ENCODE measurements around the gene SPAM1. TPM values are rescaled to one million over a fixed set of nuclear protein-coding genes. Genes with fewer than 3 reads are reported as not detected.

SPAM1 gene
- total RNA-seq (2014; rRNA removed; shearing (Covaris generic)): not detected in 2 replicates
- polyA plus RNA-seq (2016; fragmentation: Nextera tagmentation; extraction: Ambion mirVana): not detected in 2 replicates
- long read RNA-seq: 0 reads

GRCh38 chr7:123924941-123925340 is at the start of gene SPAM1:
Gene SPAM1 (plus strand): TSS chr7:123925241. CDS start chr7:123953571, 28,330 bp downstream.
- Mint-ChIP-seq H3K4me1 (peaks cover 19% of the 10 kb centered on the region), H3K27ac (no peak within 1 kb of the TSS)

More at GRCh38 chr7:123924941-123925340, at the start of gene SPAM1:
- TF ChIP-seq, protein P1, sequence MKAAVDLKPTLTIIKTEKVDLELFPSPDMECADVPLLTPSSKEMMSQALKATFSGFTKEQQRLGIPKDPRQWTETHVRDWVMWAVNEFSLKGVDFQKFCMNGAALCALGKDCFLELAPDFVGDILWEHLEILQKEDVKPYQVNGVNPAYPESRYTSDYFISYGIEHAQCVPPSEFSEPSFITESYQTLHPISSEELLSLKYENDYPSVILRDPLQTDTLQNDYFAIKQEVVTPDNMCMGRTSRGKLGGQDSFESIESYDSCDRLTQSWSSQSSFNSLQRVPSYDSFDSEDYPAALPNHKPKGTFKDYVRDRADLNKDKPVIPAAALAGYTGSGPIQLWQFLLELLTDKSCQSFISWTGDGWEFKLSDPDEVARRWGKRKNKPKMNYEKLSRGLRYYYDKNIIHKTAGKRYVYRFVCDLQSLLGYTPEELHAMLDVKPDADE (IDR thresholded peaks at IDR 0.05): no peak
- TF ChIP-seq REST (IDR thresholded peaks at IDR 0.05; ENCODE audit: unreplicated experiment): no peak
- no peak for TF ChIP-seq NANOG (IDR thresholded peaks at IDR 0.05; ENCODE audit: borderline replicate concordance)
- TF ChIP-seq ZNF331 (CRISPR knock-in tag; IDR thresholded peaks at IDR 0.05; ENCODE audit: low read depth): no peak
- TF ChIP-seq, protein P2, sequence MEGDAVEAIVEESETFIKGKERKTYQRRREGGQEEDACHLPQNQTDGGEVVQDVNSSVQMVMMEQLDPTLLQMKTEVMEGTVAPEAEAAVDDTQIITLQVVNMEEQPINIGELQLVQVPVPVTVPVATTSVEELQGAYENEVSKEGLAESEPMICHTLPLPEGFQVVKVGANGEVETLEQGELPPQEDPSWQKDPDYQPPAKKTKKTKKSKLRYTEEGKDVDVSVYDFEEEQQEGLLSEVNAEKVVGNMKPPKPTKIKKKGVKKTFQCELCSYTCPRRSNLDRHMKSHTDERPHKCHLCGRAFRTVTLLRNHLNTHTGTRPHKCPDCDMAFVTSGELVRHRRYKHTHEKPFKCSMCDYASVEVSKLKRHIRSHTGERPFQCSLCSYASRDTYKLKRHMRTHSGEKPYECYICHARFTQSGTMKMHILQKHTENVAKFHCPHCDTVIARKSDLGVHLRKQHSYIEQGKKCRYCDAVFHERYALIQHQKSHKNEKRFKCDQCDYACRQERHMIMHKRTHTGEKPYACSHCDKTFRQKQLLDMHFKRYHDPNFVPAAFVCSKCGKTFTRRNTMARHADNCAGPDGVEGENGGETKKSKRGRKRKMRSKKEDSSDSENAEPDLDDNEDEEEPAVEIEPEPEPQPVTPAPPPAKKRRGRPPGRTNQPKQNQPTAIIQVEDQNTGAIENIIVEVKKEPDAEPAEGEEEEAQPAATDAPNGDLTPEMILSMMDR (conservative IDR thresholded peaks at IDR 0.05; ENCODE audit: low read depth in 2 of 2): no peak
- Mint-ChIP-seq H3K4me3 (no peak within 1 kb of the TSS), H3K27me3 (ENCODE audit: insufficient read depth, low read depth, poor library complexity) (no peaks in the 10 kb centered on the region), H3K36me3 (ENCODE audit: low read depth) (no peaks in the 10 kb centered on the region; the same call in 2 of the 3 replicates), H3K9me3 (peaks cover 3% of the 10 kb centered on the region; the same call in 2 of the 3 replicates)
- no peaks in the 10 kb centered on the region for H3K36me3 ChIP-seq (ENCODE audit: insufficient read depth)
- no peak within 1 kb of the TSS for H3K4me3 ChIP-seq
- H4K20me1 ChIP-seq (replicated peaks; ENCODE audit: insufficient read depth): no peaks in the 10 kb centered on the region
- H3K9me2 ChIP-seq (ENCODE audit: insufficient read depth): peaks cover 4% of the 10 kb centered on the region
- DNase-seq (ENCODE audit: low spot score) (no peak), ATAC-seq (no peak)
- H2AFZ ChIP-seq: no peak within 1 kb of the TSS
- no peak within 1 kb of the TSS for H3K4me2 ChIP-seq
- peaks cover 17% of the 10 kb centered on the region for H3K4me1 ChIP-seq (ENCODE audit: insufficient read depth)
- no peaks in the 10 kb centered on the region for H3K79me2 ChIP-seq (replicated peaks; ENCODE audit: insufficient read depth)
- no peaks in the 10 kb centered on the region for H3K27me3 ChIP-seq (ENCODE audit: insufficient read depth)
- H3K27ac ChIP-seq (ENCODE audit: low read depth): no peak within 1 kb of the TSS
- H3F3A ChIP-seq (replicated peaks; ENCODE audit: low read depth): no peaks in the 10 kb centered on the region
